Umbilical cord (tissue), 2 donors: ENCODE measurements around the gene KRTAP26-1. TPM values are rescaled to one million over a fixed set of nuclear protein-coding genes. Genes with fewer than 3 reads are reported as not detected.

Experiments
- DNase-seq: peaks from one replicate; pipeline ENCODE4 v3.0.0-alpha.2; 2015; ENCODE audit warnings: low spot score
- total RNA-seq: library from RNA; depleted of rRNA; stranded (reverse); fragments of >200 nt; gene quantifications from one replicate; pipeline ENCODE4 v1.2.3, GENCODE V29; 2014; ENCODE audit warnings: low replicate concordance; ENCODE audit not compliant: insufficient read depth

The KRTAP26-1 gene
- total RNA-seq, 1 donor from 2014 or later: not detected

DNA sequence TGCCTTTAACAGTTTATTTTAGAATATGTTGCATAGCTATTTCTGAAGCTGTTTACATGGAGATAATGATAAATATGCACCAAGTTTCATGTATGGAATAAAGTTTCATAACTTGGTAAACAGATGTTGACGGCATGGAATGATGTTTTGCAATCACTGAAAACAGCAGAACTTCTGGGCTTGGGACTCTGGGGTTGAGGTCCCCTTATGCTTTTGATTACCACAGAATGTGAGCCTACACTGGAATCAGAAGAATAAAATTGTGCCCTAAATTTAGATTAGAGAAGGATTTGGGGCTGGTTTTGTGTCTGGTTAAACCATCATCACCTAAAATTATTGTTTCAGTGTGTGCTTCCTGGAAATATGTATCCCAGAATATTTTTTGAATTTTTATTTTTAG is 48.5 kb downstream of the KRTAP26-1 start:
- DNase-seq: no peak

DNA sequence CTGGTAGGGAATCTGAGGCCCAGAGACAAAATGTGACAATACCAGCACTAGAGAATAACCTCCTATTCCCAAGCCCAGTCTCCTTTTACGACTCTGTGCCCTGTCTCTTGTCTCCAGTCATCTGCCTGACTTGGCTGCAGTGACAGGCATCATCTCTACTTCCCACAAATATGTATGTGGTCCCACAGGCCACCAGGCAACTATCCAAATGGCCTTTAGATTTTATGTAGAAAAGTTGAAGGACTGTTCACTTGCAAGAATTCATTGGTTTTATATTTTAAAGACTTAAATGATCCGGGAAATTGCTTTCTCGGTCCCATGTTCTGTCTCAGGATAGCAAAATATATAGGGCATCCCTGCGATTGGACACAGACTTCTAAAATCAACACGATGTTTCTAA is 49.0 kb downstream of the KRTAP26-1 start:
- no peak for DNase-seq

DNA sequence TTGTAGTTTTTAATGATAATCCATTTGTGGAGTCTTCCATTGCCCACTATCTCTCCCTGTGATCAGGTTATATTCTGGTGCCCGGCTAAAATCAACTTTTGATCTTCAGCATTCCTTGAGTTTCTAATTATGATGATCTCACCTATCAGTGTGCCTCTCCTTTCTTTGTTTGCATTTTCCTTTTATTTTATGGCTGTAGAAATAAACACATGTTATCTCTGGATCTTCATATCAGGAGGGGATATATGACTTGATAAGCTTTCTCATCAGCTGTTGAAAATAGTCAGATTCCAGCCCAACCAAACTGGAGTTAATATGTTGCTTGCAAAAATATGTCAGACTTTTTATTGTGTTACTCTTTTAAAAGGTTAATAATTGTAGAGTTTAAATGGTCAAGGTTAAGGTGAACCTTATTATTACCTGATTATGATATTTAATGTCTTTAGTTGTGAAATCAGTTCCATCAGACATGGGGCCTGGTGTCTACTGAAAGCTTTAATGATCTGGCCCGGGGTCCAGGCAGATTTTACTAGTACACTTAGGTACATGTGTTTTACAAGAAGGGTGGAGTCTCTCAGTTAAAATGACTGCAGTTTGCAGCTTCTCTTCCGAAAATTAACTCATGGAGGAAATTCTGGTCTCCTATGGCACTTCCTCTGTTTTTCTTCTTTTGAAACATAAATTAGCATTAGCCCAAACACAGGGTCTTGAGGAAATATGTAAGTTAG is 50.1 kb downstream of the KRTAP26-1 start:
- no peak for DNase-seq

Other genes starting within 250 kb of the KRTAP26-1 start
- not detected for gene CLDN17, start 153.5 kb downstream of the KRTAP26-1 start, total RNA-seq
- 6.3 TPM for gene CLDN8, start 104.2 kb downstream of the KRTAP26-1 start, total RNA-seq
- 9.9 TPM for gene KRTAP24-1, start 37.4 kb downstream of the KRTAP26-1 start, total RNA-seq
- not detected for gene KRTAP25-1, start 30.8 kb downstream of the KRTAP26-1 start, total RNA-seq
- gene KRTAP27-1, start 17.4 kb upstream of the KRTAP26-1 start, total RNA-seq: not detected
- not detected for gene KRTAP23-1, start 28.3 kb upstream of the KRTAP26-1 start, total RNA-seq
- 1.2 TPM for gene KRTAP13-2, start 52.0 kb upstream of the KRTAP26-1 start, total RNA-seq
- gene KRTAP13-1, start 75.7 kb upstream of the KRTAP26-1 start, total RNA-seq: not detected
- gene KRTAP13-3, start 105.6 kb upstream of the KRTAP26-1 start, total RNA-seq: not detected
- gene KRTAP13-4, start 109.9 kb upstream of the KRTAP26-1 start, total RNA-seq: 3.4 TPM
- gene KRTAP15-1, start 120.0 kb upstream of the KRTAP26-1 start, total RNA-seq: 5.5 TPM
- gene KRTAP19-1, start 160.1 kb upstream of the KRTAP26-1 start, total RNA-seq: not detected
- 8.2 TPM for gene KRTAP19-2, start 167.1 kb upstream of the KRTAP26-1 start, total RNA-seq
- not detected for gene KRTAP19-3, start 171.7 kb upstream of the KRTAP26-1 start, total RNA-seq
- not detected for gene KRTAP19-4, start 176.8 kb upstream of the KRTAP26-1 start, total RNA-seq
- gene KRTAP19-5, start 181.8 kb upstream of the KRTAP26-1 start, total RNA-seq: 13.0 TPM
- gene KRTAP19-6, start 221.5 kb upstream of the KRTAP26-1 start, total RNA-seq: not detected
- not detected for gene KRTAP19-7, start 241.0 kb upstream of the KRTAP26-1 start, total RNA-seq